ENCODE measurements around the gene RAB7B. TPM values are rescaled to one million over a fixed set of nuclear protein-coding genes. Genes with fewer than 3 reads are reported as not detected.
A peak's percentile ranks its signal among the peaks of the same experiment; 100 is the strongest.

Gene RAB7B
- total and polyA plus RNA-seq, 9 of the 15 experiments (the other 6 are each of a cell fraction or from before 2014, with no cell fraction given), result 0.03 to 0.29 (median 0.07) TPM; not detected in 4

- no peak overlapping the region for H3K27ac ChIP-seq (ENCODE audit: extremely low read depth, low read depth, low read length)
- H3K4me1 ChIP-seq (replicated peaks in 1 of 2; ENCODE audit: control insufficient read depth in 2 of 2, insufficient read depth in 2 of 2, low read length in 2 of 2), result no peaks in the 10 kb centered on the region; a peak in 1 of 5 replicates
- no TSS peak for BruUV-seq (replicated peaks)
- no peak overlapping the region for H3K4me2 ChIP-seq (ENCODE audit: insufficient read depth, low read length)
- DNase-seq (ENCODE audit: extremely low read depth in 1 of 4, low spot score in 3 of 4) (no peak), FAIRE-seq (no peak), ATAC-seq (no peak)
- no peaks in the 10 kb centered on the region for H3K79me2 ChIP-seq (ENCODE audit: control insufficient read depth, insufficient read depth, low read length)
- in situ Hi-C loops (cut with MboI), result no loop called here
- no peaks in the 10 kb centered on the region for H3K36me3 ChIP-seq (ENCODE audit: control insufficient read depth, insufficient read depth, low read length)
- H3K9me3 ChIP-seq (replicated peaks; ENCODE audit: control insufficient read depth, insufficient read depth, low read depth, low read length), result no peaks in the 10 kb centered on the region
- CTCF ChIA-PET (ENCODE audit: low intra/inter-chr PET ratio), result no interaction called here
- H2AFZ ChIP-seq (ENCODE audit: low read depth, low read length), result no peak overlapping the region
- no peak overlapping the region for H3K4me3 ChIP-seq
- POLR2A ChIA-PET, result interaction anchor here (1.7 kb wide), 1 partner anchor 9 kb away, joined by 6 read pairs; no protein-coding TSS in a partner anchor
- H3K9me1 ChIP-seq (ENCODE audit: control insufficient read depth, insufficient read depth, low read length), result no peaks in the 10 kb centered on the region
- intact Hi-C loops (cut with micrococcal nuclease), result no loop called here
- peaks cover 17 to 54% of the 10 kb centered on the region in 2 experiments for H3K27me3 ChIP-seq (ENCODE audit: control insufficient read depth in 2 of 2, insufficient read depth in 2 of 2, low read length in 2 of 2)
- H4K20me1 ChIP-seq (replicated peaks; ENCODE audit: control insufficient read depth, insufficient read depth, low read length), result peaks cover 4% of the 10 kb centered on the region; the same call in 1 of the 2 replicates
- under 1% methylated on average over 9 of the region's 9 CpGs for WGBS (ENCODE audit: insufficient coverage, low coverage, missing lambda C conversion rate)
- no peak overlapping the region for H3K9ac ChIP-seq (ENCODE audit: insufficient read depth in 1 of 2, low read depth in 2 of 2, low read length in 2 of 2)
- TF ChIP-seq ZNF395 (CRISPR knock-in tag; IDR thresholded peaks at IDR 0.05), result 0 out of 2 replicates have a peak, but pooled peaks have one; percentile 29
- TF ChIP-seq ZNF584 (CRISPR knock-in tag; IDR thresholded peaks at IDR 0.05; ENCODE audit: low read depth), result 0 out of 2 replicates have a peak, but pooled peaks have one; percentile 29
- no peak for TF ChIP-seq ETV6 (IDR thresholded peaks at IDR 0.05; ENCODE audit: borderline replicate concordance in 1 of 2, low read depth in 2 of 2, low read length in 1 of 2)
- TF ChIP-seq ETV6 (CRISPR knock-in tag; IDR thresholded peaks at IDR 0.05; ENCODE audit: borderline replicate concordance), result no peak
- no peak for TF ChIP-seq ZNF239 (CRISPR knock-in tag; IDR thresholded peaks at IDR 0.05)
- peak; percentile 35; the same call in 1 of the 2 replicates for TF ChIP-seq TEAD4 (IDR thresholded peaks at IDR 0.05; ENCODE audit: low read length)
- no peak for TF ChIP-seq TEAD4 (CRISPR knock-in tag; IDR thresholded peaks at IDR 0.05; ENCODE audit: borderline replicate concordance)
- no peak for TF ChIP-seq SLC30A9 (CRISPR knock-in tag; IDR thresholded peaks at IDR 0.05)
- TF ChIP-seq CBFA2T3 (IDR thresholded peaks at IDR 0.05), result peak; percentile 72
- TF ChIP-seq VEZF1 (CRISPR knock-in tag; IDR thresholded peaks at IDR 0.05), result 0 out of 2 replicates have a peak, but pooled peaks have one; percentile 18
- peak; percentile 61 for TF ChIP-seq CBFA2T2 (conservative IDR thresholded peaks at IDR 0.05)
- TF ChIP-seq NCOR1 (IDR thresholded peaks at IDR 0.05), result peak; percentile 28; the same call in 1 of the 2 replicates
- peak; percentile 36; the same call in 1 of the 2 replicates for TF ChIP-seq TAL1 (IDR thresholded peaks at IDR 0.05)
- peak; percentile 63 for TF ChIP-seq TCF3 (CRISPR knock-in tag; IDR thresholded peaks at IDR 0.05)
- no peak for TF ChIP-seq WHSC1 (IDR thresholded peaks at IDR 0.05; ENCODE audit: low read length)
Measured at GRCh38 chr1:206021008-206021625, 17.9 kb upstream of the RAB7B start.
